GM19193 (cell line): ENCODE data around the gene ZFHX3.

Experiments used
- POLR2A ChIP-seq: IDR thresholded peaks from 4 replicates; pipeline ENCODE4 v1.6.1; 2011; ENCODE audit not compliant: insufficient read depth, insufficient read length; ENCODE audit errors: extremely low read depth

The ZFHX3 gene

DNA sequence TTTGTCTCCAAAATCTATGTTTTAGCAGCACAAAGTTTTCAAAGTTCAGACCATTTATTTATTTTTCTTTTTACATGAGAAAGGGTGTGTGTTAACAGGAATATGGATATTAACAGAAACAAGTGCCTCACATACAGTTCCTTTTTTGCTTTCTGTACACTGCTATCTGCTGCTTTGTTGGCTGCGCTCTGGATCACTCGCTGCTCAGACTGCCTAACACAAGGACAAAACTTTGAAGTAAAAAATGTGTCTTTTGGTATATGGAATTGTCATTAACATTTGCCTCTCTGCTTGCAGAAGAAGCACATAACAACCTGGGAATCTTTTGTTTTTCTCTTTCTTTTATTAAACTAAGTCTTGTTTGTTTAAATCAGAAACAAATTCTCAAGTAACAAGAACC, 262.8 kb downstream of the ZFHX3 start:
- TF ChIP-seq POLR2A: no peak

- no peak for TF ChIP-seq POLR2A
These were observed 264.1 kb downstream of the ZFHX3 start for GRCh38 chr16:72783716-72784318.

DNA sequence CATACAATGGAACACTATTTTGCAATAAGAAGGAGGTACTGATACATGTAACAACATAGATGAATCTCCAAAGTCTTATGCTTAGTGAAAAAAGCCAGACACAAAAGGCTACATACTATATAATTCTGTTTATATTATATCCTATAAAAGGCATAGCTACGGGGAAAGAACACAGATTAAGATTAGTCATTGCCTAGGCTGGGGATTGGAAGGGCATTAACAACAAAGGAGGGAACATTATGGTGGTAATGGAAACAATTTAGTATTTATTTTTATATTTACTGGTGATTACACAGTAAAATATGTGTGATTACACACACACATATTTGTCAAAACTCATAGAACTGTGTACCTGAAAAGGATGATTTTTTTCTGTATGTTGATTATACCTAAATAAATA, 278.1 kb downstream of the ZFHX3 start:
- no peak for TF ChIP-seq POLR2A

DNA sequence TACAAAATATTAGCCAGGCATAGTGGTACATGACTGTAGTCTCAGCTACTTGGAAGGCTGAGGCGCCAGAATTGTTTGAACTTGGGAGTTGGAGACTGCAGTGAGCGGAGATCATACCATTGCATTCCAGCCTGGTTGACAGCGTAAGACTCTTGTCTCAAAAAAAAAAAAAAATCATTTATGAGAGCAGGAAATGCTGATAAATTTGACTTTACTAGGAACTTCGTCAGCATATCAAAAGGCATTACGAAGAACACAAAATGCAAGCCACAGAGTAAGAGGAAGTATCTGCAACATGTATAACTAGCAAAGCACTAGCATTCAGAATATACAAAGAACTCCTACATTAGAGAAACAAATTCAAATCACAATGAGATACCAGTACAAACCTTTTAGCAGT, 279.3 kb downstream of the ZFHX3 start:
- no peak for TF ChIP-seq POLR2A

DNA sequence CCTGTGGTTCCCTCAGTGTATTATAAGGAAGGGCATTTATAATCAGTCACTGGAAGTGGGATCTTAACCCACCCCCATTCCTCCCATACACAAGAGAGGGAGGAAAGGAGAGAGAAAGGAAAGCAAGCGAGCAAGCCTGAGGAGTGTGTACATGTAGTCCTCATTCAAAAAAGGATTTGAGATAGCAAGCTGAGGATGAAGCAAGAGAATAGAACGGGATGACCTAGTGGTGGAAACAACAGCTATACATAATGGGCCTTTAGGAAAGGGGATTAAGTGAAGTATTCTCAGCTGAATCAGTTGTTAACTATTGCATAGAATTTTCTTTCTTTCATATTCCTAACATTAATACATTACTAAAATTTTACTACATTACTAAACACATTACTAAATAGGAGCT, 281.4 kb downstream of the ZFHX3 start:
- no peak for TF ChIP-seq POLR2A

DNA sequence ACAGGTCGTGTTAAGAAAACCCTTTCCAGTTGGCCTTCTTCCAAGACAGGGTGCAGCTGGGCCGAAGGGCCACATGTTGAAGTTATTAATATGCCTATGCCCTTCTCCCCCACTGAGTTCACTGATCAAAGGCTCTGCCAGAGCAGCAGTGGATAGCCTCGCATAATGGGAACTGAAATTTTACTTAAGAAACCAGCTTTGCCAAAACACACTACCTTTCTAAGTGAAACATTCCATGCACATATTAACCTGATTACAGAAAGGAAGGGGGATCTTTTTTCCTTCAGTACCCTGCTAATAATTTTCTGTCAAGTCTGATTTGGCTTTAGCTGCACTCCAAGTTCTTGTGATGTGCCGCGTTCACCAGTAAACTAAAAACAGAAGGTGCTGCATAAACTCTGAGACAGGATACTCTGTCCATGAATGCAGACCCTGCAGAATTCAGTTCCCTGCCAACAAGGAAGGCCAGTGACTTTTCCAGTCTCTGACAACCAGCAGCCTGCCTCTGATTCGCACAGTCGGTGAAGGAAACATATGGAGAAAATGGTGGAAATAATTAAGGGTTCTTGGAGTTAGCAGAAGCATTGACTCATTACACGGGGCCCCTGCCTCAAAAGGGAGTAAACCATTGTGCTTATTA, 283.8 kb downstream of the ZFHX3 start:
- no peak for TF ChIP-seq POLR2A

DNA sequence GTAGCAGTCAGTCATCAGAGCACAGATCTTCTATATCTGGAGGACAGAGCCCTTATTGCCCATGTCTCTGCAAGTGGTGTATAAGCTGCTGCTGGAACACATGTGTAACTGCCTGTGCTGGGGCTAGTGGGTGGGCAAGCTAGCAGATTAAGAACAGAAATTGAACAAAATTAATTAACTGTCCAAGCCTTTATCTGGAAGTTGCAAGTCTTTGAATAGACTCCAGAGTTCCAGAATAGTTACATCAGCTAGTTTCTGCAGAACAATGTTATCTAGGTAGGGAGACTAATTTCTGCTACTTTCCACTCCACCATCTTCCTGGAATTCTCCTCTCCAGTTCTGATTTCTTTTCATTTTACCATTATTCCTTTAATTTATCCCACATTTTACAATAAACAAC, 287.3 kb downstream of the ZFHX3 start:
- TF ChIP-seq POLR2A: no peak

- TF ChIP-seq POLR2A: no peak
These were observed 294.0 kb downstream of the ZFHX3 start for GRCh38 chr16:72753881-72754280.

- TF ChIP-seq POLR2A: no peak
These were observed 295.8 kb downstream of the ZFHX3 start for GRCh38 chr16:72752004-72752695.

- TF ChIP-seq POLR2A: no peak
These were observed 296.9 kb downstream of the ZFHX3 start for GRCh38 chr16:72751076-72751475.

GRCh38 chr16:72749091-72749490, 298.8 kb downstream of the ZFHX3 start:
- TF ChIP-seq POLR2A: no peak

DNA sequence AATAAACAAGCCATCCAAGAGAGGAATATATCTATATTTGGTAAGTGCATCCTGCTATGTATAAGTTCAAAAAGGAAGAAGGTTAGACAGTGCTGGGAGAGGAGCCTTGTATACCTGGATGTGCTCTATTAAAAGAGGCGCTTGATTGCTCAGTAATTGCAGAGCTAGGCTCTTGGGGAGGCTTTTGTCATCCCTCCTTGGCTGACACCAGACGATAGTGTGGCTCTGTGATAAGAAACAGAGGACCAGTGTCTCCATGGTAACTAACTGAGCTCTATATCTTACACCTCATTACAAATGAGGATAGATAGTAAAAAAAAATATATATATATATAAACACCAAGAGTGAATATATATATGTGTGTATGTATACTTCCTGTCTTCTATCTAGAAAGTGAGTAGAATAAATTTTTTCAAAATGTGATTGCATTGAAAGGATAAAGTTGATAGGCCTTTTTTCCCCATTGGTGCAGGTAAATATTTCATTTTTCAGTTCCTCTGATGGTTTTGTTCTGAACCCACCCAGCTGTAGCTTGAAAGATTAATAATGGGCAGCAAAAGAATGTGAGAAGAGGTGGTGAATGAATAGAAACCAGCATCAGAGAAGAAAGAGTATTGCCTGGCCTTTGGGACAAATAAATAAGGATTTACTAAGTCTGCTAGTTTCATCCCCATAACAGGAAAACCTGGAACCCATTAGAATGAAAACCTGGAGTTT, 303.7 kb downstream of the ZFHX3 start:
- TF ChIP-seq POLR2A: no peak

DNA sequence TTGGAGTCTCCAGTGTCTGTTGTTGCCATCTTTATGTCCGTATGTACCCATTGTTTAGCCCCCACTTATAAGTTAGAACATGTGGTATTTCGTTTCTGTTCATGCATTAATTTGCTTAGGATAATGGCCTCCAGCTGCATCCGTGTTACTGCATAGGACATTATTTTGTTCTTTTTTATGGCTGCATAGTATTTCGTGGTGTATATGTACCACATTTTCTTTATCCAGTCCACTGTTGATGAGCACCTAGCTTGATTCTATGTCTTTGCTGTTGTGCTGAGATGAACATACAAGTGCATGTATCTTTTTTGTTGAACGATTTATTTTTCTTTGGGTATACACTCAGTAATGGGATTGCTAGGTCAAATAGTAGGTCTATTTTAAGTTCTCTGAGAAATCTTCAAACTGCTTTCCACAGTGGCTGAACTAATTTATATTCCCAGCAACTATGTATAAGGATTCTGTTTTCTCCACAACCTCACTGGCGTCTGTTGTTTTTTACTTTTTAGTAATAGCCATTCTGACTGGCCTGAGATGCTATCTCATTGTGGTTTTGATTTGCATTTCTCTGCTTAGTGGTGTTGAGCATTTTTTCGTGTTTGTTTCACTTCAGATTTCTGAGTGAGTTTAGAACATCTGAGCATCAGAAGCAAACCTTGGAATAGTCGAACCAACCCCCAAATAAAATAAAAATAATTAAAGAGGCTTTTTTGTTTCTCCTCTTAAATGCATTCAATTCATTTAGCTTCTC, 304.7 kb downstream of the ZFHX3 start:
- no peak for TF ChIP-seq POLR2A

- TF ChIP-seq POLR2A: no peak
These were observed 307.6 kb downstream of the ZFHX3 start for GRCh38 chr16:72740347-72740746.

GRCh38 chr16:72739577-72739976, 308.4 kb downstream of the ZFHX3 start:
- no peak for TF ChIP-seq POLR2A

- no peak for TF ChIP-seq POLR2A
These were observed 311.9 kb downstream of the ZFHX3 start for GRCh38 chr16:72736074-72736473.
